Measurements from ENCODE around the gene GRM8. TPM values are rescaled to one million over a fixed set of nuclear protein-coding genes. Genes with fewer than 3 reads are reported as not detected.

Gene GRM8
- total and polyA plus RNA-seq, 2 donors: 0.48 to 2.1 TPM

GRCh38 chr7:127081539-127081938 is 171.2 kb downstream of the GRM8 start:
- no peak for DNase-seq (ENCODE audit: extremely low spot score)
- no peak overlapping the region for H3K27ac ChIP-seq (ENCODE audit: low read depth)
- no peaks in the 10 kb centered on the region for H3K36me3 ChIP-seq (ENCODE audit: insufficient read depth)
- WGBS: 74% methylated on average over 3 of the region's 3 CpGs
- no peak overlapping the region for H3K4me3 ChIP-seq (ENCODE audit: low read depth, low read length)
- H3K4me1 ChIP-seq (ENCODE audit: insufficient read depth): no peaks in the 10 kb centered on the region

- WGBS: 71% methylated on average over 2 of the region's 2 CpGs
- no peak overlapping the region for H3K4me3 ChIP-seq (ENCODE audit: low read depth, low read length)
- no peak overlapping the region for H3K27ac ChIP-seq (ENCODE audit: low read depth)
- no peaks in the 10 kb centered on the region for H3K36me3 ChIP-seq (ENCODE audit: insufficient read depth)
- DNase-seq (ENCODE audit: extremely low spot score): no peak
- no peaks in the 10 kb centered on the region for H3K4me1 ChIP-seq (ENCODE audit: insufficient read depth)
These were observed 172.2 kb downstream of the GRM8 start for GRCh38 chr7:127080576-127080975.

GRCh38 chr7:127066974-127067373 is 185.8 kb downstream of the GRM8 start:
- no peaks in the 10 kb centered on the region for H3K4me1 ChIP-seq (ENCODE audit: insufficient read depth)
- no peak overlapping the region for H3K4me3 ChIP-seq (ENCODE audit: low read depth, low read length)
- no peaks in the 10 kb centered on the region for H3K36me3 ChIP-seq (ENCODE audit: insufficient read depth)
- whole genome bisulfite sequencing: 68% methylated on average over 3 of the region's 3 CpGs
- DNase-seq (ENCODE audit: extremely low spot score): no peak
- H3K27ac ChIP-seq (ENCODE audit: low read depth): no peak overlapping the region

GRCh38 chr7:127059475-127059874 is 193.3 kb downstream of the GRM8 start:
- no peak for DNase-seq (ENCODE audit: extremely low spot score)
- Histone ChIP-seq H3K4me1 (ENCODE audit: insufficient read depth) (no peaks in the 10 kb centered on the region), H3K36me3 (ENCODE audit: insufficient read depth) (no peaks in the 10 kb centered on the region), H3K4me3 (ENCODE audit: low read depth, low read length) (no peak overlapping the region), H3K27ac (ENCODE audit: low read depth) (no peak overlapping the region)
- 67% methylated on average over 6 of the region's 6 CpGs for WGBS

GRCh38 chr7:127057918-127058317 is 194.8 kb downstream of the GRM8 start:
- no peaks in the 10 kb centered on the region for H3K36me3 ChIP-seq (ENCODE audit: insufficient read depth)
- no peak overlapping the region for H3K27ac ChIP-seq (ENCODE audit: low read depth)
- H3K4me1 ChIP-seq (ENCODE audit: insufficient read depth): no peaks in the 10 kb centered on the region
- no peak for DNase-seq (ENCODE audit: extremely low spot score)
- no peak overlapping the region for H3K4me3 ChIP-seq (ENCODE audit: low read depth, low read length)
- WGBS: 80% methylated on average over 9 of the region's 9 CpGs

- no peak for DNase-seq (ENCODE audit: extremely low spot score)
- Histone ChIP-seq H3K4me3 (ENCODE audit: low read depth, low read length) (no peak overlapping the region), H3K27ac (ENCODE audit: low read depth) (no peak overlapping the region), H3K4me1 (ENCODE audit: insufficient read depth) (no peaks in the 10 kb centered on the region), H3K36me3 (ENCODE audit: insufficient read depth) (no peaks in the 10 kb centered on the region)
These were observed 196.5 kb downstream of the GRM8 start for GRCh38 chr7:127056202-127056601.

GRCh38 chr7:127047521-127047920 is 205.2 kb downstream of the GRM8 start:
- Histone ChIP-seq H3K36me3 (ENCODE audit: insufficient read depth) (no peaks in the 10 kb centered on the region), H3K27ac (ENCODE audit: low read depth) (no peak overlapping the region), H3K4me3 (ENCODE audit: low read depth, low read length) (no peak overlapping the region), H3K4me1 (ENCODE audit: insufficient read depth) (no peaks in the 10 kb centered on the region)
- no peak for DNase-seq (ENCODE audit: extremely low spot score)

- WGBS: 75% methylated on average over 7 of the region's 7 CpGs
- Histone ChIP-seq H3K4me3 (ENCODE audit: low read depth, low read length) (no peak overlapping the region), H3K36me3 (ENCODE audit: insufficient read depth) (no peaks in the 10 kb centered on the region), H3K27ac (ENCODE audit: low read depth) (no peak overlapping the region), H3K4me1 (ENCODE audit: insufficient read depth) (no peaks in the 10 kb centered on the region)
- DNase-seq (ENCODE audit: extremely low spot score): no peak
These were observed 210.9 kb downstream of the GRM8 start for GRCh38 chr7:127041689-127042452.

GRCh38 chr7:127040042-127040441 is 212.7 kb downstream of the GRM8 start:
- 84% methylated on average over 2 of the region's 2 CpGs for WGBS
- H3K4me3 ChIP-seq (ENCODE audit: low read depth, low read length): no peak overlapping the region
- no peak for DNase-seq (ENCODE audit: extremely low spot score)
- no peaks in the 10 kb centered on the region for H3K4me1 ChIP-seq (ENCODE audit: insufficient read depth)
- H3K27ac ChIP-seq (ENCODE audit: low read depth): no peak overlapping the region
- H3K36me3 ChIP-seq (ENCODE audit: insufficient read depth): no peaks in the 10 kb centered on the region

- H3K36me3 ChIP-seq (ENCODE audit: insufficient read depth): no peaks in the 10 kb centered on the region
- H3K4me3 ChIP-seq (ENCODE audit: low read depth, low read length): no peak overlapping the region
- no peaks in the 10 kb centered on the region for H3K4me1 ChIP-seq (ENCODE audit: insufficient read depth)
- DNase-seq (ENCODE audit: extremely low spot score): no peak
- 94% methylated on average over 3 of the region's 3 CpGs for WGBS
- no peak overlapping the region for H3K27ac ChIP-seq (ENCODE audit: low read depth)
These were observed 213.2 kb downstream of the GRM8 start for GRCh38 chr7:127039541-127039940.

- 81% methylated on average over 6 of the region's 6 CpGs for WGBS
- Histone ChIP-seq H3K4me1 (ENCODE audit: insufficient read depth) (no peaks in the 10 kb centered on the region), H3K4me3 (ENCODE audit: low read depth, low read length) (no peak overlapping the region), H3K27ac (ENCODE audit: low read depth) (no peak overlapping the region), H3K36me3 (ENCODE audit: insufficient read depth) (no peaks in the 10 kb centered on the region)
- no peak for DNase-seq (ENCODE audit: extremely low spot score)
These were observed 217.4 kb downstream of the GRM8 start for GRCh38 chr7:127035203-127035849.

- no peaks in the 10 kb centered on the region for H3K4me1 ChIP-seq (ENCODE audit: insufficient read depth)
- no peak overlapping the region for H3K4me3 ChIP-seq (ENCODE audit: low read depth, low read length)
- H3K36me3 ChIP-seq (ENCODE audit: insufficient read depth): no peaks in the 10 kb centered on the region
- no peak for DNase-seq (ENCODE audit: extremely low spot score)
- H3K27ac ChIP-seq (ENCODE audit: low read depth): no peak overlapping the region
These were observed 218.4 kb downstream of the GRM8 start for GRCh38 chr7:127034186-127034806.

GRCh38 chr7:127029823-127030222 is 222.9 kb downstream of the GRM8 start:
- Histone ChIP-seq H3K4me1 (ENCODE audit: insufficient read depth) (no peaks in the 10 kb centered on the region), H3K4me3 (ENCODE audit: low read depth, low read length) (no peak overlapping the region), H3K27ac (ENCODE audit: low read depth) (no peak overlapping the region), H3K36me3 (ENCODE audit: insufficient read depth) (no peaks in the 10 kb centered on the region)
- DNase-seq (ENCODE audit: extremely low spot score): no peak
- 86% methylated on average over 2 of the region's 2 CpGs for WGBS

- H3K27ac ChIP-seq (ENCODE audit: low read depth): no peak overlapping the region
- H3K4me3 ChIP-seq (ENCODE audit: low read depth, low read length): no peak overlapping the region
- no peaks in the 10 kb centered on the region for H3K36me3 ChIP-seq (ENCODE audit: insufficient read depth)
- WGBS: 41% methylated on average over 1 of the region's 1 CpG
- H3K4me1 ChIP-seq (ENCODE audit: insufficient read depth): no peaks in the 10 kb centered on the region
- no peak for DNase-seq (ENCODE audit: extremely low spot score)
These were observed 230.9 kb downstream of the GRM8 start for GRCh38 chr7:127021857-127022256.

Measured in urinary bladder (tissue), 4 donors.